GM21367 (cell line): Measurements from ENCODE around the gene HCN4.

Experiments
- ATAC-seq: cut with Tn5 transposase; IDR thresholded peaks from one replicate; pipeline ENCODE4 v1.9.1; 2021; ENCODE audit not compliant: unreplicated experiment

The HCN4 gene

GRCh38 chr15:73349191-73349590, 19.6 kb downstream of the HCN4 start:
- ATAC-seq = no peak

- no peak for ATAC-seq
Observed at GRCh38 chr15:73346735-73347312, 21.9 kb downstream of the HCN4 start.

GRCh38 chr15:73345658-73346057, 23.1 kb downstream of the HCN4 start:
- ATAC-seq = no peak

- no peak for ATAC-seq
Observed at GRCh38 chr15:73344056-73344455, 24.7 kb downstream of the HCN4 start.

- no peak for ATAC-seq
Observed at GRCh38 chr15:73341886-73342600, 26.7 kb downstream of the HCN4 start.

DNA sequence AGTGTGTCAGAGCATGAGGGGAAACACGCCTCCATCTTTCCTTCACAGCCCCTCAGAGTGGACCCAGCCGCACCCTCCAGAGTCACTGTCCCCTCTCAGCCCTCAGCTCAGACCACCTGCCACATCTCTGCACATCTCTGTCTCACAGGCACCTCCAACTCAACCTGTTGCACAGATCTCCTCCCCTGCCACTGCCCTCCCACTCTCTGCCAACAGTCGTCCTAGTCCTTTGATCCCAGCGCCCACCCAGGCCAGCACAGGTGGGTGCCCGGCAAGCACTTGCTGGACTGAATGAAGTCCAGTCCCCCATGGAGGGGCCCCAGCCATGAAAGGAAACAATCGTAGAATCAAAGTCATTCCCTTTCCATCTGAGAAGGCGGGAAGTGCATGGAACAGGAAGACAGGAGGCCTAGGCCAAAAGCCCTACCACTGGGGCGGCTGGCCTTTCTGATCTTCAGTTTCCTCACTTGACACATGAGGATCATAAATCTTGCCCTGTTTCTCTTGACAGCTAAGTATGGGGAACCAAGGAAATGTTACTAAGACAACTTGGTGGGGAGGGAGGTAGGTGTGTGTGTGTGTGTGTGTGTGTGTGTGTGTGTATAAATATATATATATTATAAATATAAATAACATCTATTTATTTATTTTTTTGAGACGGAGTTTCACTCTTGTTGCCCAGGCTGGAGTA, 28.1 kb downstream of the HCN4 start:
- ATAC-seq = no peak

- no peak for ATAC-seq
Observed at GRCh38 chr15:73338606-73339374, 30.0 kb downstream of the HCN4 start.

GRCh38 chr15:73338058-73338457, 30.7 kb downstream of the HCN4 start:
- no peak for ATAC-seq

- no peak for ATAC-seq
Observed at GRCh38 chr15:73337187-73337586, 31.6 kb downstream of the HCN4 start.

- ATAC-seq = no peak
Observed at GRCh38 chr15:73336756-73337155, 32.0 kb downstream of the HCN4 start.

- no peak for ATAC-seq
Observed at GRCh38 chr15:73335471-73335870, 33.3 kb downstream of the HCN4 start.

DNA sequence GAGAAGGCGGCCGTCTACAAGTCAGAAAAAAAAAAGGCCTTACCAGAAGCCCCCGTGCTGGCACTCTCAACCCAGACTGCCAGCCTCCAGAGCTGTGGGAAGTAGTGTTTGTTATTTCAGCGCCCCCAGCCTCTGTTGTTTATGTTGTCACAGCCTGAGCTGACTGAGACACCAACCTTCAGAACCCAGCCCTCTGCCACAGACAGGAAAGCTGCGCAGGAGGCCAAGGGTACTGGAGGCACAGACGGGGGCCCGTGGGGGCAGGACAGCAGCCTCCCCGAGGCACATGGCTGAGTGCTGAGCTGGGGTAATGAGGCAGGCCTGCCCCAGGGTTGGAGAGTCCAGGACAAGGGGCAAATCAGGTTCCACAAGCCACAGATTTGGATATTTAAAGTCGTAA, 33.7 kb downstream of the HCN4 start:
- no peak for ATAC-seq

DNA sequence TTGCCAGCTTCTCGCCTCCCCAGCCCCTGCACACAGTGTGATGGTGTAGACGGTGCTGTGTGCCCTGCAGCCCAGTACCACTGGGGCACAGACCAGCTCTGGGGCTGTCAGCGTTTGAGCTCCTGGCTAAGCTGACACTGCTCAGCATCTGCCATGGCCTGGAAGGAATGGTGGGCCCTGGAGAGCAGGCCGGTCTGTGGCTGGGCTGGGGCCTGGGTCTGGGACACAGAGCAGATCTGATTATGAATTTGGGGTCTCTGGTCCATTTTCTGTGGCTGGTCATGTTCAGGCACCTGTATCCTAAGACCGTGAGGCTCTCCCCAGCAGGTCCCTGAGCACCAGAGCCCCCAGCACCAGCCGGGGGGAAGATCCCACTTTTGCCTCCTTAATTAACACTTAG, 34.7 kb downstream of the HCN4 start:
- ATAC-seq = no peak

- no peak for ATAC-seq
Observed at GRCh38 chr15:73333001-73333400, 35.8 kb downstream of the HCN4 start.

DNA sequence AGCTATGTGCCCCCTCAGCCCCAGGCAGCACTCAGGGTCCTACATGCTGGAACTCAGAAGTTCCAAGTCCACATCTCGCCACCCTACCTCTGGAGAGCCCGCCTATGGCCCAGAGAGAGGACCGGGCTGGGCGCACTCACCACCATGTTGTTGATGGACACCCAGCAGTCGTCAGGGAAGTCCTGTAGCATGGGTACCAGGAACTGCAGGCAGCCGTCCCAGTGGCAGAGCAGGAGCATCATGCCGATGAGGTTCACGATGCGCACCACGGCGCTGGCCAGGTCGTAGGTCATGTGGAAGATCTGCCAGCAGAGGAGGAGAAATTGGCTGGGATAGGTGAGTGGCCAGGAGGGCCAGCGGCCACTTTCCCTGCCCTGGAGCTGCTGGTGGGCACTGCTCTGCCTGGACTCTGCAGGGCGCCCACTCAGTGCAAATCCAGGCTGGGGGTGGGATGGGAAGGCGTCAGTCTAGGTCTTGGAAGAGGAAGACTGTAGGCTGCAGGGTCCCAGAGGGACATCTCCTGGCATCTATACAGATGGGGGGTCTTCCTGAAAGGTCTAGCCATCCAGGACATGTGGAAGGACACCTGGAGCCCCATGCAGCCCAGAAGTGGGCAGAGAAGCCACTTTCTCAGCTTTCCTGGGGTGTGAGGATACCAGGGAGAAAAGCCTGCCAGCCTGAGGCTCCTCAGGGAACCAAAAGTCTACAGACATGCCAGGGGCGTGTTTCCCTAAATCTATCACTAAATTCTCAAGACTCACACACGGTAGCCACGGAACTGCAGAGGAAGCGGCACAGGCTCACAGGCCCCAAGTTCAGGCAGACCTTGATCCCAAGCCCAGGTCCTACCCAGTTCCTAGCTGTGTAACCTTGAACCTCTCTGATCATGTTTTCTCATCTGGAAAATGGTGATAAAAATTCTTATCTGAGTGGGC, 36.5 kb downstream of the HCN4 start:
- no peak for ATAC-seq

- ATAC-seq = no peak
Observed at GRCh38 chr15:73331501-73331900, 37.3 kb downstream of the HCN4 start.

- ATAC-seq = no peak
Observed at GRCh38 chr15:73330206-73331051, 38.3 kb downstream of the HCN4 start.

- no peak for ATAC-seq
Observed at GRCh38 chr15:73329501-73330200, 39.1 kb downstream of the HCN4 start.

- ATAC-seq = no peak
Observed at GRCh38 chr15:73328981-73329380, 39.8 kb downstream of the HCN4 start.
